Measurements from ENCODE around the gene RAP1GAP. TPM values are rescaled to one million over a fixed set of nuclear protein-coding genes. Genes with fewer than 3 reads are reported as not detected.

The RAP1GAP gene
- total RNA-seq, 2 experiments from 2014 or later = 0.12 to 0.29 TPM

DNA sequence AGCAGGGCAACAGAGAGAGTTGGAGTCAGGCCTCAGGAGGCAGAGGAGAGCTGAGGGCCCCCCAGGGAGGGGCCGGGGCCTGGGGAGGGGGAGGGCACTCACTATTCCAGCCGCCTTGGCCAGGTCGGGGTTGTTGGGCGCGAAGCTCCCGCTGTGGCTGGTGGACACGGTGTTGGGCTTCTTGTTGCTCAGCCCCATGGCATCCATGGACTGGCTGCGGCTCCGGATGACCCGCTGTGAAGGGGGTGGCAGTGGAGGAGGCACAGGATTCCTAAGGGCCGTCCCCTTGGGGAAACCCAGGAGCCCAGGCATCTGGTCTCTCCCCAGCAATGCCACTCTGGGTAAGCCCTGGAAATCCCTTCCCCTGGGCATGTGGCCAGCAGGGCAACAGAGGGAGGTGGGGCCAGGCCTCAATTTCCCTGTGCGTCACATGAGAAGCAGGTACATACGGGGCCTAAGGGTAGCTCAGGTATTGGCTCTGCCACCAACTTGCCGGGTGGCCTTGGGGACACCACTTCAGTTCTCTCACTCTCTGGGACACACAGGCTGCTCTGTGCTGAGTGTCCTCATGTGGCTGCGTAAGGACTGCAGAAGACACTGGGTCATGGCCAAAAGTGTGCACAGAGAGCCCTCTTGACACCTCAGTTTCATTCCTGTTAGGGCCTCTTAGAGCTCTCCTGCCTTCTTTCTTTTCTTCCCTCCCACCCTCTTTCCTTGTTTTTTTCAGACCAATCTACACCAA is 63.0 kb downstream of the RAP1GAP start:
- Mint-ChIP-seq H3K27me3 (no peaks in the 10 kb centered on the region), H3K4me3 (no peak overlapping the region), H3K9me3 (ENCODE audit: low read depth) (no peaks in the 10 kb centered on the region), H3K36me3 (no peaks in the 10 kb centered on the region), H3K4me1 (peaks cover 8% of the 10 kb centered on the region), H3K27ac (no peak overlapping the region)
- DNase-seq = no peak
- no peak for ATAC-seq
- CTCF ChIA-PET = interaction anchor here (1.1 kb wide), 1 partner anchor 16 kb away, joined by 3 read pairs; no protein-coding TSS in a partner anchor

DNA sequence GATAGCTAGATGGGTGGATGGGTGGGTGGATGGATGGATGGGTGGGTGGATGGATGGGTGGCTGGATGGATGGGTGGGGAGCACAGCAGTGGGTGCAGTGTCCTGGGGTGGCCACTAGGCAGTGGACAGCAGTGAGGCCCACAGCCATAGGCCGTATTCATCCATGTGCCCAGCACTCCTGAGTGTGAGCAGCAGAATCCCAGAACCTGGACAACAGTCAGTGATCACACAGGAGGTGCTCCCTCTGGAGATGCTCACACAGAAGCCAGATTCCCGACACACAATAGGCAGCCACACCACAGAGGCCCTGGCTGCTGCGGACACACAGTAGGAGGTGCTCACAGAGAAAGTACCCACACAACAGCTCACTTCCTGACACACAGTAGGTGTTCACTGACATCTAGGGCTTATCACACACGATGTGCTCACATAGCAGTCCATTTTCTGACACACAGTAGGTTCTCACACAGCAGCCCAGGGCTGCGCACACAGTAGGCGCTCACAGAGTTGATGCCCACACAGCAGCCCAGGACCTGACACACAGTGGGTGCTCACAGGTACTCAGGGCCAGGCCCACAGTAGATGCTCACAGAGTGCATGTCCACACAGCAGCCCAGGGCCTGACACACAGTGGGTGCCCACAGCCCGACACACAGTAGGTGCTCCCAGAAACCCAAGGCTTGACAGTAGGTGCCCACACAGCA is 64.0 kb downstream of the RAP1GAP start:
- Mint-ChIP-seq H3K9me3 (ENCODE audit: low read depth) (no peaks in the 10 kb centered on the region), H3K27ac (no peak overlapping the region), H3K4me3 (no peak overlapping the region), H3K4me1 (peaks cover 8% of the 10 kb centered on the region), H3K36me3 (no peaks in the 10 kb centered on the region), H3K27me3 (no peaks in the 10 kb centered on the region)
- no peak for DNase-seq
- CTCF ChIA-PET = no interaction called here
- no peak for ATAC-seq

DNA sequence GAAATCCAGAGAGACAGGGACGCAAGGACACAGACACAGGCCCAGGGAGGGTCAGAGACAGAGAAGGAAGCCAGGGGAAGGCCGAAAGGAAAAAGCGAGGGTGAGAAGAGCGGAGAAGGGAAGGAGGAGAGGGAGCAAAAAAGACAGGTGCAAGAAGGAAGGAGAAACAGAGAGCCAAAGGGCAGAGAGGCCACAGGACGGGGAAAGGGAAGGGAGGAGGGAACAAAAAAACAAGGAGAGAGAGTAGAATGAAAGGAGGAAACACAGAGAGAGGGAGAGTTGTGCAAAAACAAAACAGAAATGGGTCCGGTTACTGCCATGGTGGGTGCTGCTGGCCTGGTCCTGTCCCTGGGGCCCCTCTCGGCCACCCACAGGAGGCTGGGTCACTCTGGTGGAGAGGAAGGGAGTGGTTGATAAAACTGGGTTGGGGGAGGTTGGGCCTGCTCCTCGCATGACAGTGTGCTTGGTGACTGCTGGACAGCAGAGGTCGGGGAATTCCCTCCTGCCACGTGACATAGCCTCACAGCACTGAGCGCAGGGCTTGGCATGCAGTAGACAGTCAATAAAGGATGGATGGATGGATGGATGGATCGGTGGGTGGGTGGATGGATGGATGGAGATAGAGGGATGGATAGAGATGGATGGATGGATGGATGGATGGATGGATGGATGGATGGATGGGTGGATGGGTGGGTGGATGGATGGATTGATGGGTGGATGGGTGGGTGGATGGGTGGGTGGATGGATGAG is 64.8 kb downstream of the RAP1GAP start:
- DNase-seq = no peak
- CTCF ChIA-PET = no interaction called here

DNA sequence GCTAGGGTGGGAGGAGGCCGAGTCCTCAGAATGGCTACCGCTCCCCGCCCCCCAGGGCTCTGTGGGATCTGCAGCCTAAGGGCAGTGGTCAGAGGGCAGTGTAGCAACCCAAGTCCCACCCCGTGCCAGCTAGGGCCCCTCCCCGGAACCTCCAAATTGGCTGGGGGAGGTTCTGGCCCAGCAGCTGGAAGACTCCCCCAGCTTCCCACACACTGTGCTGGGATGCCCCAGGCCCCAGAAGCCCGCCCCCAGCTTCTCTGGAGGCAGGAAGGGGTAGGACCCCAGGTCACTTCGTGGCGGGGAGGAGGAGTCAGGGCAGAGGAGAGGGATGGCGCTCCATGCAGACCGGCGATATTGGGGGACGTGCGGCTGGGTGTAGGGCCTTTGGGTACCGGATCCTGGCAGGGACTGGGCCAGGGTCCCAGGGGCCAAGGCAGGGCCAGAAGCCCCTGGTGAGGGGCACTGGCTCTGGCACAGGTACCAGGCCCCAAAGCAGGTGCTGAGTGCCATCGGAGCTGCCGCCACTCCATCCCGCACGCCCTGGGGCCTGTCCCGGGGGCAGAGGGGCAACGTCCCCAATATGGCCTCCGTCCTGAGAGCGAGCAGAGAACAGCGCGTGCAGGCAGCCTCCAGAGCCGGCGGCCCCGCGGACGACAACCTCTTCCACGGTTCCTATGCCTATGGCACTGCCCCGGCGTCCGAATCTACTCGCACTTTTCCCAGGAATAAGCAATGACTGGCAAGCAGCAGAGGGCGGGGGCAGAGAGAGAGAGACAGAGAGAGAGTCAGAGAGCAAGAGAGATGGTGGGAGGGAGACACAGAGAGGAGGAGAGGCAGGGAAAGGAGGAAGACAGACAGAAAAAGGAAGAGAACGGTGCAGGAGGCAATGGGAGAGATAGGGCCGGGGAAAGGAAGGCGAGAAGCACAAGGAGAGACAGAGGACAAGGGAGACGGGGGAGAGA is 65.7 kb downstream of the RAP1GAP start:
- H3K4me3 Mint-ChIP-seq = no peak overlapping the region
- H3K27ac Mint-ChIP-seq = no peak overlapping the region
- peaks cover 8% of the 10 kb centered on the region for H3K4me1 Mint-ChIP-seq
- DNase-seq (no peak), ATAC-seq (no peak)
- H3K27me3 Mint-ChIP-seq = no peaks in the 10 kb centered on the region
- CTCF ChIA-PET = no interaction called here
- no peaks in the 10 kb centered on the region for H3K36me3 Mint-ChIP-seq
- no peaks in the 10 kb centered on the region for H3K9me3 Mint-ChIP-seq (ENCODE audit: low read depth)

More for the DNA sequence above, 64.8 kb downstream of the RAP1GAP start:
- Mint-ChIP-seq H3K4me3 (no peak overlapping the region), H3K9me3 (ENCODE audit: low read depth) (no peaks in the 10 kb centered on the region), H3K27ac (no peak overlapping the region), H3K4me1 (peaks cover 8% of the 10 kb centered on the region), H3K27me3 (no peaks in the 10 kb centered on the region), H3K36me3 (no peaks in the 10 kb centered on the region)
- ATAC-seq = no peak

DNA sequence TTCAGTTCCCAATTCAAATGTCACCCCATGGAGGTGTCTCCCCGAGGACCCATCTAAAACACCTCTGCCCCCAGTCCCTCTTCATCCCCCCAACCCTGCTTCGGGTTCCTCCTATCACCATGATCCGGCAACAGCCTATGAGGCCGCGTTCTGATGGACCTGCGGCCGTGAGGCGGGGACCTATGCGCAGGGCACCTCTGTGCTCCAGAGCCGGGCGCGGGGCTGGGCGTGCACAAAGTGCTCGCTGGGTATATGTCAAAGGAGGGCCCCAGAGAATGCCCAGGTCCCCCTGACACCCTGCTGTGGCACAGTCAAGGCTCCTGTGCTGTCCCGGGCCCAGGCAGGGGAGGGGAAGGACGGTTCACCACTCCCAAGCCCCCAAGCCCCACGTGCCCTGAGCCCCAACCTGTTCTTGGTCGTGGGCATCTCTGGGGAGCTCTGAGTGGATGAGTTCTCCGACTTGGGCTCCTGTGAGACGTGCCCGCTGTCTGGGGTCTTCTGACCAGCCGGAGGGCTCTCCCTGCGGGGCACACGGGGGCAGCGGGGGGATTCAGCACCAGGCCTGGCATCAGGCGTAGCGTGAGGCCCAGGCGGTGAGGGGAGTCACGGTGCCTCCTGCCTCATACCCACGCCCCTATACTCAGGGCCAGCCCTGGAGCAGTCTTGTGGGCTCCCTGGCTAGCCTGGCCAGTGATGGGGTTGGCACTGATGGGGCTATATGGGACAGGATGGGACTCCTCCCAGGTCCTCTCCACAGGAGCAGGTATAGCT is 67.7 kb downstream of the RAP1GAP start:
- DNase-seq = no peak
- Mint-ChIP-seq H3K4me3 (no peak overlapping the region), H3K9me3 (ENCODE audit: low read depth) (no peaks in the 10 kb centered on the region), H3K27ac (no peak overlapping the region), H3K36me3 (no peaks in the 10 kb centered on the region), H3K27me3 (no peaks in the 10 kb centered on the region), H3K4me1 (no peaks in the 10 kb centered on the region)
- ATAC-seq = no peak
- CTCF ChIA-PET = no interaction called here

DNA sequence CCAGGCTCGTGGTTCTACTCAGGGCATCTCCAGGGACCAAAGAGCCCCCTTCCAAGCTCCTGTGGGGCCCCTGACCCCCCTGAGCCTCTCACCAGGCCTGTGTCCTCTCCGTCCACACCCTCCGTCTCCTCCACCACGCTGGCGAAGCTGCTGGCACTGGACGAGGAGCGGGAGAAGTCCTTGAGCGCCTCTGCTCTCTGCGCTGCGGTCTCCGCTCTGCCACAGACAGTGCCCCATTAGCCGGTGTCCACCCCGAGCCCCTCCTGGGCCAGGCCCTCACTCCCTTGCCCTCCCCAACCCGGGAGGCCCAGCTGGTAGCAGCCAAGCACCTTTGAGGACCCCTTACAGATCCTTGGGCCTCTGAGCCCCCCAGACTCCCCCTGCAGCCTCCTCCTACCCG is 69.8 kb downstream of the RAP1GAP start:
- H3K9me3 Mint-ChIP-seq (ENCODE audit: low read depth) = no peaks in the 10 kb centered on the region
- no peaks in the 10 kb centered on the region for H3K4me1 Mint-ChIP-seq
- CTCF ChIA-PET = no interaction called here

DNA sequence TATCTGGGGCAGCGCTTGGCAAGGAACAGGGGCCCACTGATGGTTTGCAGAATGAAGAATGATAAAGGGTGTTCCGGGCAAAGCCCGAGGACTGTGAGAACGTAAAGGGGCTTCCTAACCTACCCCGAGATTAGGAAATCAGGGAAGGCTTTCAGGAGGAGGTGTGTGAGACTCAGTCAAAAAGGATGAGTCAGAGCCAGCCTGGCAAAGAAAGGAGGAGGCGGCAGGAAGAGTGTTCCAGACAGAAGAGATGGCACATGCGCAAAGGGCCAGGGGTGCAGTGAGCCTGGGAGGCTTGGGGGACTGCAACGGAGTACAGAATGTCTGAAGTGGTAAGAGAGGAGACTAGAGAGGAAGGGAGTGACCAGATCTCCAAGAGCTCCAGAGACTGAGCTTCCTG is 70.3 kb downstream of the RAP1GAP start:
- Mint-ChIP-seq H3K4me1 (no peaks in the 10 kb centered on the region), H3K27ac (no peak overlapping the region), H3K27me3 (no peaks in the 10 kb centered on the region), H3K9me3 (ENCODE audit: low read depth) (no peaks in the 10 kb centered on the region), H3K36me3 (no peaks in the 10 kb centered on the region), H3K4me3 (no peak overlapping the region)
- ATAC-seq = no peak
- CTCF ChIA-PET = no interaction called here
- DNase-seq = no peak

More for the DNA sequence above, 69.8 kb downstream of the RAP1GAP start:
- DNase-seq = no peak
- Mint-ChIP-seq H3K4me3 (no peak overlapping the region), H3K27me3 (no peaks in the 10 kb centered on the region), H3K36me3 (no peaks in the 10 kb centered on the region), H3K27ac (no peak overlapping the region)
- ATAC-seq = no peak

DNA sequence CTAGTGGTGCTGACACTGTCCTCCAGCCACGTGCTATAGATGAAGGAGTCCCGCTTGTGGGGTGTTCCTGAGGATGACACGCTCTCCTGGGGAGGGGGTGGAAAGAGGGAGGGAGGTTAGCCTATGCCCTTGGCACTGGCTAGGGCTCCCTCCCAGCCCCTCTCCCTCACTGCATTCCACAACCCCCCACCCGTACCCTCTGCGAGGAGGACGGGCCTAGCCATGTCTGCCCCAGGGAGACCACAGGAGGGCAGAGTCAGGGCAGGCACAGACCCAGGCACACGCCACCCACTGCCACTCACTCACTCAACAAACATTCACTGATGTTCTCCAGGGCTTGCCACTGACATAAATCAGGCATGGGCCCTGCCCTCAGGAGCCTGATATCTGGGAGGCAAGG is 70.7 kb downstream of the RAP1GAP start:
- Mint-ChIP-seq H3K4me1 (no peaks in the 10 kb centered on the region), H3K9me3 (ENCODE audit: low read depth) (no peaks in the 10 kb centered on the region), H3K36me3 (no peaks in the 10 kb centered on the region), H3K27ac (no peak overlapping the region), H3K27me3 (no peaks in the 10 kb centered on the region), H3K4me3 (no peak overlapping the region)
- DNase-seq (no peak), ATAC-seq (no peak)
- CTCF ChIA-PET = no interaction called here

DNA sequence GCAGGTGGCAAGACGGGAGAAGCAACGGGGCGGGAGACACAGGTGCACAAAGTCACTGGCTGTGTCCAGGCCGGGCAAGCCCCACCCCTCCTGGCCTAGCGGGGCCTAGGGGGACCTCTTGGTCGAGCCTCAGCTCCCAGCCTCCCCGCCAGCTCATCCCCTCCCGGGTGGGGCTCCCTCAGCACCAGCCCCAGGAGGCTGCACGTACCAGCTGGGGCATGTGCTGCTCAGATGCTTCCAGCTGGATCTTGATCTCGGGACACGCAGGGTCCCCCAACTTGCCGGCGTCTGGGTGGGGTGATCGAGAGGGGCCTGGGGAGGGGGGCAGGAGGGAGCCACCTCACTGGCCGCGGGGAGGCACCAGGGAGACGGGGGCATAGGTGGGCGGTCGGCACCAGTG is 71.4 kb downstream of the RAP1GAP start:
- CTCF ChIA-PET = no interaction called here
- no peak for DNase-seq
- no peaks in the 10 kb centered on the region for H3K9me3 Mint-ChIP-seq (ENCODE audit: low read depth)
- no peaks in the 10 kb centered on the region for H3K36me3 Mint-ChIP-seq
- no peak overlapping the region for H3K27ac Mint-ChIP-seq
- no peak for ATAC-seq
- H3K27me3 Mint-ChIP-seq = no peaks in the 10 kb centered on the region
- no peak overlapping the region for H3K4me3 Mint-ChIP-seq
- H3K4me1 Mint-ChIP-seq = no peaks in the 10 kb centered on the region

DNA sequence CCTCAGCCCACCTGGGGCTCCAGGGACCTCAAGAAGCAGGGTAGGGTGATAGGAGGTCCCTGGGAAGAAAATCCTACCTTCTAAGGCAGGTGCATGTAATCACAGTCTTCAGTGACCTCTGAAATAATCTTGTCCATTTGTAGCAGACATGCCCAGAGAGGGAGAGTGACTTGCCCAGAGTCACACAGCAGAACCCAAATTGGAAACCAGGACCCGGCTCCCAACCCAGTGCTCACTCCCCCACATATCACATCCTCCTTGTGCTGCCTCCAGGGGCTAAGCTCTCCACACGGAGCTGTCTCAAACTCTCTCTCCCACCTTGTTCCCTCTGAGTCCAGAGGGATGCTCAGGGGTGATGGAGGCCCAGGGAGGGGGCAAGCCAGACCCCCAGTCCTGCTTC is 72.5 kb downstream of the RAP1GAP start:
- no peaks in the 10 kb centered on the region for H3K9me3 Mint-ChIP-seq (ENCODE audit: low read depth)
- CTCF ChIA-PET = no interaction called here
- H3K4me3 Mint-ChIP-seq = no peak overlapping the region
- H3K27me3 Mint-ChIP-seq = no peaks in the 10 kb centered on the region
- DNase-seq (no peak), ATAC-seq (no peak)
- H3K36me3 Mint-ChIP-seq = no peaks in the 10 kb centered on the region
- H3K4me1 Mint-ChIP-seq = no peaks in the 10 kb centered on the region
- no peak overlapping the region for H3K27ac Mint-ChIP-seq

DNA sequence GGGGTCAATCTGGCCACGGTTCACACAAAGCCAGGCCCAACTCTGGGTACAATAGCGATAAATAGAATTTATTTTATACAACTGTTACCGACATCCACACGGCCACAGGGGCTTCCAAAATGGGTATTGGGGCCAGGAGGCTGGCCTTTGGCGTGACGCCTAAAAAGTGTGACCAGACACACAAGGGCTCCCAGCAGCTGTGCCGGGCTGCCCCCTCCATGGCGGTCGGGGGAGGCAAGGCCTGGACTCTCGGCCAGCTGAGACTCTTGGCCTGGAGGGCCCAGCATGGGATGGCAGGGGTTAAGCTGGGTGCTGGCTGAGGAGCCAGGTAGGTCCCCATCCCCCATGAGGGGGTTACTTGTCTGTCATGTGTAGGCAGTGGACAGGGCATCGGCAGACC is 73.0 kb downstream of the RAP1GAP start:
- Mint-ChIP-seq H3K36me3 (no peaks in the 10 kb centered on the region), H3K9me3 (ENCODE audit: low read depth) (no peaks in the 10 kb centered on the region), H3K27ac (no peak overlapping the region), H3K4me3 (no peak overlapping the region), H3K4me1 (no peaks in the 10 kb centered on the region), H3K27me3 (no peaks in the 10 kb centered on the region)
- no peak for ATAC-seq
- CTCF ChIA-PET = interaction anchor here (0.6 to 1.0 kb wide), 3 partner anchors 15 to 1016 kb away, joined by 3 read pairs; no protein-coding TSS in a partner anchor
- DNase-seq = no peak
